Sigmoid colon (tissue), 7 donors: ENCODE measurements around the gene VPS72. TPM values are rescaled to one million over a fixed set of nuclear protein-coding genes. Genes with fewer than 3 reads are reported as not detected.
"Not testable (repeated sequence)": the region's sequence is repeated elsewhere in the genome, so short reads cannot be mapped to it uniquely, and the experiment has no call there.

Experiments
- DNase-seq: peaks from one replicate; pipeline ENCODE4 v3.0.0-alpha.2; 2019
- H3K27ac ChIP-seq, 4 donors: fragments of 200-600 bp; sonication (generic); one replicate each; pipeline ENCODE4 v1.5.1; 2016 to 2019; ENCODE audit warnings: mild to moderate bottlenecking in 1 of 4
- H3K27me3 ChIP-seq, 3 donors: fragments of 200-600 bp; sonication (generic); one replicate each; pipeline ENCODE4 v1.5.1; 2019; ENCODE audit warnings: mild to moderate bottlenecking in 1 of 3
- H3K36me3 ChIP-seq, 4 donors: fragments of 200-600 bp; sonication (generic); one replicate each; pipeline ENCODE4 v1.5.1; 2016 to 2019
- H3K4me1 ChIP-seq, 4 donors: fragments of 200-600 bp; sonication (generic); one replicate each; pipeline ENCODE4 v1.5.1; 2017 to 2019
- H3K4me3 ChIP-seq, 4 donors: fragments of 200-600 bp; sonication (generic); one replicate each; pipeline ENCODE4 v1.5.1; 2017 to 2019; ENCODE audit warnings: mild to moderate bottlenecking in 2 of 4, moderate library complexity in 1 of 4
- H3K9me3 ChIP-seq, 4 donors: fragments of 200-600 bp in 3 of 4; sonication (generic) in 3 of 4; one replicate each; pipeline versions ENCODE4 v1.5.1 to v1.6.1; 2013 to 2019
- EP300 ChIP-seq, 4 donors: sonication (generic); formaldehyde crosslinking; IDR thresholded peaks; one replicate each; pipeline ENCODE4 v1.6.1; 2017; ENCODE audit warnings: antibody characterized with exemption in 4 of 4
- POLR2A ChIP-seq, 2 donors: fragments of 450-650 bp; IDR thresholded peaks; one replicate each; pipeline ENCODE4 v1.6.1; 2016; ENCODE audit warnings: antibody characterized with exemption in 2 of 2, mild to moderate bottlenecking in 2 of 2, moderate library complexity in 2 of 2
- POLR2AphosphoS5 ChIP-seq, 4 donors: sonication (generic); formaldehyde crosslinking; IDR thresholded peaks; one replicate each; pipeline ENCODE4 v1.6.1; 2017; ENCODE audit warnings: antibody characterized with exemption in 4 of 4
- WGBS, 2 donors: extraction: QIAGEN DNeasy Blood & Tissue Kit; methylation state at CpG; one replicate each; pipeline ENCODE4 v1.1.7; 2013; 5-methylcytosine and 5-hydroxymethylcytosine counted together
- intact Hi-C: fragments of 100-400 bp; cut with DNase I; formaldehyde crosslinking; loops from one replicate; pipeline ENCODE4 v1.15.1; 2023
- polyA plus RNA-seq, 3 donors: library from polyadenylated mRNA; stranded (reverse); fragments of 200-250 nt; gene quantifications; one replicate each; pipeline ENCODE4 v1.2.3, GENCODE V29; 2013
- total RNA-seq, 4 donors: library from RNA; depleted of rRNA; stranded (reverse); fragments of >200 nt; gene quantifications; one replicate each; pipeline ENCODE4 v1.1.0, GENCODE V29; 2016
- TF ChIP-seq, protein P1 (sequence below), 4 experiments: fragments of 450-650 bp in 3 of 4; fragments of 200-600 bp in 1 of 4; IDR thresholded peaks; one replicate each; pipeline ENCODE4 v1.5.1; 2016 to 2019; ENCODE audit warnings: antibody characterized with exemption in 4 of 4, mild to moderate bottlenecking in 3 of 4, moderate library complexity in 2 of 4
- donor health status: healthy with polysubstance abuse.
- donor health status: Bipolar disorder and iron deficiency.
- donor health status: healthy.

Gene VPS72
- total and polyA plus RNA-seq, 7 donors, result 24.0 to 49.7 (median 36.2) TPM

DNA sequence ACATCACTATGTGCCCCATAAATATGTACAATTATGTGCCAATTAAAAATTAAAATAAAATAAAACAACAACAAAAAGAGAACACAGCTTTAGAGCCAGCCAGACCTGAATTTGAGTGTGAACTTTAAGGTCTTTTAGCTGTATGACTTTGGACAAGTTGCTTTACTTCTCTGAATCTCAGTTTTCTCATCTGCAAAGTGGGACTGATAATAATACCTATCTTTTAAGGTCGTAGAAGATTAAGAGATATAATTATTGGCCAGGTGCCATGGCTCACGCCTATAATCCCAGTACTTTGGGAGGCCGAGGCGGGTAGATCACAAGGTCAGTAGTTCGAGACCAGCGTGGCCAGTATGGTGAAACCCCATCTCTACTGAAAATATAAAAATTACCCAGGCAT, 3.3 kb upstream of the VPS72 start:
- Histone ChIP-seq H3K36me3 (no peaks in the 10 kb centered on the region), H3K27me3 (no peaks in the 10 kb centered on the region), H3K4me3 (no peak overlapping the region), H3K27ac (no peak overlapping the region), H3K9me3 (no peaks in the 10 kb centered on the region), H3K4me1 (peaks cover 0 to 28% (median 23%) of the 10 kb centered on the region in 4 donors)
- 31 to 74% methylated on average over 6 of the region's 6 CpGs for WGBS, 2 donors
- no peak for TF ChIP-seq POLR2AphosphoS5 (IDR thresholded peaks at IDR 0.05)
- TF ChIP-seq EP300 (IDR thresholded peaks at IDR 0.05), result no peak
- no peak for TF ChIP-seq POLR2A (IDR thresholded peaks at IDR 0.05)
- TF ChIP-seq, protein P1, sequence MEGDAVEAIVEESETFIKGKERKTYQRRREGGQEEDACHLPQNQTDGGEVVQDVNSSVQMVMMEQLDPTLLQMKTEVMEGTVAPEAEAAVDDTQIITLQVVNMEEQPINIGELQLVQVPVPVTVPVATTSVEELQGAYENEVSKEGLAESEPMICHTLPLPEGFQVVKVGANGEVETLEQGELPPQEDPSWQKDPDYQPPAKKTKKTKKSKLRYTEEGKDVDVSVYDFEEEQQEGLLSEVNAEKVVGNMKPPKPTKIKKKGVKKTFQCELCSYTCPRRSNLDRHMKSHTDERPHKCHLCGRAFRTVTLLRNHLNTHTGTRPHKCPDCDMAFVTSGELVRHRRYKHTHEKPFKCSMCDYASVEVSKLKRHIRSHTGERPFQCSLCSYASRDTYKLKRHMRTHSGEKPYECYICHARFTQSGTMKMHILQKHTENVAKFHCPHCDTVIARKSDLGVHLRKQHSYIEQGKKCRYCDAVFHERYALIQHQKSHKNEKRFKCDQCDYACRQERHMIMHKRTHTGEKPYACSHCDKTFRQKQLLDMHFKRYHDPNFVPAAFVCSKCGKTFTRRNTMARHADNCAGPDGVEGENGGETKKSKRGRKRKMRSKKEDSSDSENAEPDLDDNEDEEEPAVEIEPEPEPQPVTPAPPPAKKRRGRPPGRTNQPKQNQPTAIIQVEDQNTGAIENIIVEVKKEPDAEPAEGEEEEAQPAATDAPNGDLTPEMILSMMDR (IDR thresholded peaks at IDR 0.05), result no peak
- intact Hi-C loops, result loop anchor here (10.0 kb wide), 1 partner anchor 201 kb away; the partner anchor contains the start of gene PSMB4
- DNase-seq, result no peak

DNA sequence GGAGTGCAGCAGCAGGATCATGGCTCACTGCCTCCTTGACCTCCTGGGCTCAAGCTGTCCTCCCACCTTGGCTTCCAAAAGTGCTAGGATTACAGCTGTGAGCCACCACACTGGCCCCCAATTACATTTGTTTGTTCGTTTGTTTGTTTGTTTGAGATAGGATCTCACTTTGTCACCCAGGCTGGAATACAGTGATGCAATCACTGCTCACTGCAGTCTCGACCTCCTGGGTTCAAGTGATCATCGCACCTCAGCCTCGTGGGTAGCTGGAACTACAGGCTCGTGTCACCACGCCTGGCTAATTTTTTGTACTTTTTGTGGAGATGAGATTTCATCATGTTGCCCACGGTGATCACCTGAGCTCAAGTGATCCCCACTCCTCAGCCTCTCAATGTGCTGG, 2.0 kb upstream of the VPS72 start:
- 67 to 80% methylated on average over 7 of the region's 7 CpGs for WGBS, 2 donors
- H3K4me1 ChIP-seq, result peaks cover 0 to 34% (median 30%) of the 10 kb centered on the region in 4 donors
- TF ChIP-seq POLR2AphosphoS5 (IDR thresholded peaks at IDR 0.05) (no peak), POLR2A (IDR thresholded peaks at IDR 0.05) (no peak), EP300 (IDR thresholded peaks at IDR 0.05) (no peak)
- TF ChIP-seq, protein P1 (IDR thresholded peaks at IDR 0.05), result no peak

DNA sequence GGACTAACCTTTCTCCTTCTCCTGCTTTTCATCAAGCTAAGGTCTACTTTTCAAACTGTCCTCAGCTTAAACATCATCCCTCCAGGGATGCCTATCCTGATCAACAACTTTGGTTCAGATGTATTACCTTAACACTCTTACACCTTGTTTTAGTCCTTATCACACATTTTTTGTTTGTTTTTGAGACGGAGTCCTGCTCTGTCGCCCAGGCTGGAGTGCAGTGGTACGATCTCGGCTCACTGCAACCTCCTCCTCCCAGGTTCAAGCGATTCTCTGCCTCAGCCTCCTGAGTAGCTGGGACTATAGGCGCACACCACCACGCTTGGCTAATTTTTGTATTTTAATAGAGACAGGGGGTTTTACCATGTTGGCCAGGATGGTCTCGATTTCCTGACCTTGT, 1.3 kb downstream of the VPS72 start:
- DNase-seq, intact Hi-C loops, H3K27me3 ChIP-seq, H3K9me3 ChIP-seq: not testable (repeated sequence)
- H3K27ac ChIP-seq, result peak overlapping the region in 3 of 4 donors; percentile 87 to 93 (median 89)
- peak overlapping the region; percentile 69 to 91 (median 82) for H3K4me3 ChIP-seq
- peaks cover 0 to 34% (median 31%) of the 10 kb centered on the region in 4 donors for H3K4me1 ChIP-seq
- H3K36me3 ChIP-seq, result peaks cover 1 to 21% (median 20%) of the 10 kb centered on the region in 4 donors
- WGBS, 2 donors, result 55 to 75% methylated on average over 8 of the region's 8 CpGs

More for the DNA sequence above, 2.0 kb upstream of the VPS72 start:
- intact Hi-C loops, result loop anchor here (10.0 kb wide), 1 partner anchor 203 kb away; the partner anchor contains the start of gene PSMB4
- no peaks in the 10 kb centered on the region for H3K9me3 ChIP-seq
- no peak for DNase-seq
- no peak overlapping the region for H3K4me3 ChIP-seq
- no peaks in the 10 kb centered on the region for H3K27me3 ChIP-seq
- H3K27ac ChIP-seq, result no peak overlapping the region
- no peaks in the 10 kb centered on the region for H3K36me3 ChIP-seq

DNA sequence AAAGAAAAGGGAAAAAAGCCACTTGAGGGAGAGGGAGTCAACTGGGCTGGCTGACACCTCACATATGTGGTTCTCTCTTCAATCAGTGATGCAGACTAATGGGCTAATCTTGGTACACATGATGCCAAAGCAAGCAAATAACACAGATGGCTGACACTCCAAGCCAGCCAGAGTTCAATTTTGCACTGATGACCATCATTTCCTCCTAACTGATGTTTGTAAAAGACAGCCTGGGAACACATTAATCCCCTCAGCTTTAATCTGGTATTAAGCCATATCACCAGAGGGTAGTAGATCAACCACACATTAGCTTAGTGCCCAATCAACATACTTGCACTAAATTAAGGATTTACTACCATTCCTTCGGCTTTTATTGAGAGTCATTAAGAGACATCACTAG, 2.8 kb downstream of the VPS72 start:
- no peak overlapping the region for H3K4me3 ChIP-seq
- 25 to 65% methylated on average over 1 of the region's 1 CpG for WGBS, 2 donors
- H3K9me3 ChIP-seq, result no peaks in the 10 kb centered on the region
- peaks cover 9 to 36% (median 26%) of the 10 kb centered on the region in 4 donors for H3K36me3 ChIP-seq
- H3K4me1 ChIP-seq, result peaks cover 0 to 34% (median 31%) of the 10 kb centered on the region in 4 donors
- TF ChIP-seq, protein P1 (IDR thresholded peaks at IDR 0.05), result no peak
- no peak for TF ChIP-seq POLR2A (IDR thresholded peaks at IDR 0.05)
- no peak for TF ChIP-seq EP300 (IDR thresholded peaks at IDR 0.05)
- TF ChIP-seq POLR2AphosphoS5 (IDR thresholded peaks at IDR 0.05), result no peak
- intact Hi-C loops, result no loop called here
- peak overlapping the region in 3 of 4 donors; percentile 27 to 93 (median 89) for H3K27ac ChIP-seq
- no peak for DNase-seq
- no peaks in the 10 kb centered on the region for H3K27me3 ChIP-seq

DNA sequence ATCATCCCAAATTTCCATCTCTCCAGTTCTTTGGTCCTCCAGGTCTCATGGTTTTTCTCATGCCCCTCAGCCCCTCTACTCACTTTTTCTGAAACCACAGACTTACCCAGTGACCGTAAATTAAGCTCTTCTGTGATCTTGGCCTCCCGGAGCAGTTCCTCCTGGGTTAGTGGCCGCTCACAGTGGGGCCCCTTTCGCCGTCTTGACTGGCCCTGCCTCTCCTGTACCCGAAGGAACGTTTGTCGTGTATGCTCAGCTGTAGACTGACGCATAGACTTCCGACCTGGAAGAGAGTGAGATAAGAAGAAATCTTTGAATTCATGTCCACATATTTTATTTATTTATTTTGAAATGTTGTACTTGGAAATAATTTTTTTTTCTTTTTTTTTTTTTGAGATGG, 5.8 kb downstream of the VPS72 start:
- Histone ChIP-seq H3K27ac (no peak overlapping the region), H3K36me3 (peaks cover 16 to 65% (median 55%) of the 10 kb centered on the region in 4 donors), H3K4me3 (no peak overlapping the region), H3K27me3 (no peaks in the 10 kb centered on the region), H3K9me3 (no peaks in the 10 kb centered on the region), H3K4me1 (peaks cover 0 to 27% (median 26%) of the 10 kb centered on the region in 4 donors)
- no peak for DNase-seq
- no peak for TF ChIP-seq POLR2A (IDR thresholded peaks at IDR 0.05)
- TF ChIP-seq POLR2AphosphoS5 (IDR thresholded peaks at IDR 0.05), result no peak
- TF ChIP-seq, protein P1 (IDR thresholded peaks at IDR 0.05), result no peak
- 94 to 96% methylated on average over 10 of the region's 10 CpGs for WGBS, 2 donors
- intact Hi-C loops, result no loop called here
